K562 (cell line): ENCODE data around the gene ZNF473. TPM values are rescaled to one million over a fixed set of nuclear protein-coding genes. Genes with fewer than 3 reads are reported as not detected.

Source experiments
- ADNP ChIP-seq: fragments of 200-800 bp; sonication (Bioruptor generic); IDR thresholded peaks from 2 replicates; pipeline ENCODE4 v1.6.1; 2016; ENCODE audit warnings: missing genetic modification characterization, missing compliant biosample characterization
- BHLHE40 ChIP-seq: IDR thresholded peaks from 2 replicates; pipeline ENCODE4 v1.6.1; 2011; ENCODE audit warnings: low read length, improper control_type of control experiment
- CBX5 ChIP-seq: IDR thresholded peaks from 2 replicates; pipeline ENCODE4 v1.6.1; 2014; ENCODE audit warnings: low read depth, borderline replicate concordance
- CHD2 ChIP-seq: IDR thresholded peaks from 2 replicates; pipeline ENCODE4 v1.6.1; 2011; ENCODE audit warnings: low read depth, low read length
- E2F3 ChIP-seq: fragments of 250-450 bp; sonication (Bioruptor Pico); IDR thresholded peaks from 2 replicates; pipeline ENCODE4 v1.4.0; 2020; ENCODE audit warnings: mild to moderate bottlenecking
- EP400 ChIP-seq: fragments of 450-650 bp; IDR thresholded peaks from 2 replicates; pipeline ENCODE4 v1.6.1; 2017; ENCODE audit warnings: antibody characterized with exemption, mild to moderate bottlenecking, moderate library complexity
- HLTF ChIP-seq: fragments of 450-650 bp; IDR thresholded peaks from 2 replicates; pipeline ENCODE4 v1.6.1; 2016
- NCOR1 ChIP-seq: fragments of 450-650 bp; IDR thresholded peaks from 2 replicates; pipeline ENCODE4 v1.6.1; 2016; ENCODE audit warnings: mild to moderate bottlenecking, moderate library complexity
- NR4A1 ChIP-seq, 2 experiments: fragments of 250-450 bp in 1 of 2; fragments of 450-650 bp in 1 of 2; sonication (Bioruptor Pico) in 1 of 2; IDR thresholded peaks; 2 replicates each; pipeline versions ENCODE4 v1.4.0 to v1.6.1; 2016 to 2020; ENCODE audit warnings: mild to moderate bottlenecking in 2 of 2, missing compliant biosample characterization in 1 of 2, missing genetic modification characterization in 1 of 2, moderate library complexity in 1 of 2
- PHTF2 ChIP-seq: fragments of 250-450 bp; sonication (Bioruptor Pico); IDR thresholded peaks from 2 replicates; pipeline ENCODE4 v1.5.0; 2021; ENCODE audit warnings: mild to moderate bottlenecking
- POLR2G ChIP-seq: fragments of 200-400 bp; formaldehyde crosslinking; IDR thresholded peaks from 2 replicates; pipeline ENCODE4 v1.6.1; 2017; ENCODE audit warnings: low read depth, mild to moderate bottlenecking, antibody characterized with exemption, low read length, moderate library complexity
- RBM17 ChIP-seq: fragments of 200-400 bp; formaldehyde crosslinking; IDR thresholded peaks from 2 replicates; pipeline ENCODE4 v1.6.1; 2017; ENCODE audit warnings: low read depth, mild to moderate bottlenecking, low read length, borderline replicate concordance
- RERE ChIP-seq: sonication (generic); formaldehyde crosslinking; IDR thresholded peaks from 2 replicates; pipeline ENCODE4 v1.8.0; 2023; ENCODE audit warnings: missing genetic modification reagents, mild to moderate bottlenecking, borderline replicate concordance
- RFX7 ChIP-seq: fragments of 250-450 bp; sonication (Bioruptor Pico); IDR thresholded peaks from 2 replicates; pipeline ENCODE4 v1.5.1; 2021; ENCODE audit warnings: mild to moderate bottlenecking
- SIN3A ChIP-seq, 2 experiments: fragments of 150-350 bp in 1 of 2; IDR thresholded peaks; 2 replicates each; pipeline ENCODE4 v1.6.1; 2011 to 2016; ENCODE audit warnings: borderline replicate concordance in 2 of 2, low read depth in 2 of 2, low read length in 2 of 2, mild to moderate bottlenecking in 2 of 2, moderate library complexity in 2 of 2; ENCODE audit not compliant: control insufficient read depth in 1 of 2
- SMAD4 ChIP-seq: fragments of 250-450 bp; sonication (Bioruptor Pico); conservative IDR thresholded peaks from 2 replicates; pipeline ENCODE4 v1.8.0; 2021; ENCODE audit warnings: inconsistent platforms, mild to moderate bottlenecking, moderate library complexity
- SNIP1 ChIP-seq: fragments of 450-650 bp; IDR thresholded peaks from 2 replicates; pipeline ENCODE4 v1.7.1; 2017; ENCODE audit warnings: low read depth, mild to moderate bottlenecking
- TAF9B ChIP-seq: fragments of 450-650 bp; IDR thresholded peaks from 2 replicates; pipeline ENCODE4 v1.6.1; 2018; ENCODE audit warnings: mild to moderate bottlenecking; ENCODE audit not compliant: partially characterized antibody
- USF2 ChIP-seq: sonication (generic); formaldehyde crosslinking; IDR thresholded peaks from 2 replicates; pipeline ENCODE4 v1.5.0; 2020; ENCODE audit warnings: missing genetic modification reagents
- ZKSCAN1 ChIP-seq: fragments of 150-350 bp; IDR thresholded peaks from 2 replicates; pipeline ENCODE4 v1.6.1; 2016; ENCODE audit warnings: low read depth, low read length
- polyA plus RNA-seq, 8 experiments: library from polyadenylated mRNA; depleted of rRNA in 4 of 8; stranded (reverse) in 5 of 8; unstranded in 3 of 8; fragments of >200 nt; fragmentation: Nextera tagmentation in 2 of 8; fragmentation: Illumina TruSeq in 1 of 8; extraction: Ambion mirVana in 2 of 8; extraction: Trizol in 1 of 8; gene quantifications; 2 replicates each; pipeline versions ENCODE4 v1.2.1 to v1.2.3, GENCODE V29; 2011 to 2014; ENCODE audit warnings: inconsistent platforms in 1 of 8, missing spikeins in 1 of 8
- total RNA-seq, 7 experiments: library from RNA; depleted of rRNA in 6 of 7; stranded (reverse); fragments of >200 nt in 6 of 7; fragmentation: Illumina TruSeq in 2 of 7; extraction: Trizol in 2 of 7; gene quantifications; 2 replicates each; pipeline versions ENCODE4 v1.2.1 to v1.2.3, GENCODE V29; 2011 to 2021; ENCODE audit warnings: low replicate concordance in 1 of 7
- TF ChIP-seq, protein P1 (sequence below): fragments of 450-650 bp; conservative IDR thresholded peaks from 2 replicates; pipeline ENCODE4 v1.6.1; 2016; ENCODE audit warnings: missing genetic modification characterization, low read depth, mild to moderate bottlenecking, control low read depth, missing compliant biosample characterization

Gene ZNF473
- total and polyA plus RNA-seq, 9 of the 15 experiments (the other 6 are each of a cell fraction or from before 2014, with no cell fraction given) = 8.2 to 34.0 (median 28.5) TPM

DNA sequence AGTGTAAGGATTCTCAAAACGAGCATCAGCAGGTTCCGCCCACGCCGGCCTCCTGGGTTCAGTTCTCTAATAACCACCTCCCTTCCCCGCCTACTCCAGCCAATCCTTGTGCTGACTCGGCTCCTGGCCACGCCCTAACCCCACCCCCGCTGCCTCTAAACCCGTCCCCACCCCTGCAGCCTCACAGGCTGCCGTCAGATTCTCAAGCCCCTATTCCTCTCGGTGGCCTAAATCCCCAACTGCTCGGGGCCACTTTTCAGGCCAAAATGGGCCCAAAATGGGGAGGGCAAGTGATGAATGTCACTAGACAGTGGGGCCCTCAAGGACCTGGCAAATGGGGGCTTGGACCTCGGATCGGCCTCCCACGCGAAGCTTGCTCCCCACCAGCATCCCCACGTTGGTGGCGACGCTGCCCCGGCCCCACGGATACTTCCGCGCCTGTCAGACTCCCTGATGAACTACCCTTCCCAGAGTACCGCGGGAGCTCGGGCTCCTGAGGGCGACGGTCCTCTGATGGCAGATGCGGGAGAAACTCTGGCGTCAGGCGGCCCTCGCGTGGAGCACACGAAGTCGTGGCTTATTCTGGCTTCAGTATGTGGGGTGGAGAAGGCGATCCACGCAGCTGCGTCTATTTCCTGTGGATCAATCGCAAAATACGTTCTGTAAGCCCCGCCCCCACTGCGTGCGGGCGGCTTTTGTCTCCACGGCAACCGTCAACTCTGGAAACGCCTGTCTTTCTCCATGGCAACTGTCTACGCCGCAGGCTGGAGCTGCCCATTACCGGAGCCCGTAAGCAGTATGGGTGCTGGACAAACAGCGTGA is 24.8 kb downstream of the ZNF473 start (continued):
- TF ChIP-seq NR4A1 (CRISPR knock-in tag; IDR thresholded peaks at IDR 0.05) (no peak), NR4A1 (tag; IDR thresholded peaks at IDR 0.05) (no peak), ADNP (tag) (no peak), USF2 (CRISPR knock-in tag) (no peak), RERE (CRISPR knock-in tag) (no peak), TAF9B (no peak), RBM17 (no peak), CHD2 (no peak), EP400 (no peak), BHLHE40 (peak; percentile 11; the same call in 1 of the 2 replicates), E2F3 (CRISPR knock-in tag) (no peak), PHTF2 (CRISPR knock-in tag) (no peak), POLR2G (peak; percentile 70), NCOR1 (no peak), ZKSCAN1 (no peak), RFX7 (no peak), SMAD4 (CRISPR knock-in tag) (0 out of 2 replicates have a peak, but pooled peaks have one; percentile 19), HLTF (no peak), SIN3A (IDR thresholded peaks at IDR 0.05; ENCODE audit: borderline replicate concordance in 2 of 2, control insufficient read depth in 1 of 2, low read depth in 2 of 2, low read length in 2 of 2) (peak; percentile 84 to 89; a peak in 2 of 4 replicates), CBX5 (no peak), SNIP1 (no peak)
- TF ChIP-seq, protein P1, sequence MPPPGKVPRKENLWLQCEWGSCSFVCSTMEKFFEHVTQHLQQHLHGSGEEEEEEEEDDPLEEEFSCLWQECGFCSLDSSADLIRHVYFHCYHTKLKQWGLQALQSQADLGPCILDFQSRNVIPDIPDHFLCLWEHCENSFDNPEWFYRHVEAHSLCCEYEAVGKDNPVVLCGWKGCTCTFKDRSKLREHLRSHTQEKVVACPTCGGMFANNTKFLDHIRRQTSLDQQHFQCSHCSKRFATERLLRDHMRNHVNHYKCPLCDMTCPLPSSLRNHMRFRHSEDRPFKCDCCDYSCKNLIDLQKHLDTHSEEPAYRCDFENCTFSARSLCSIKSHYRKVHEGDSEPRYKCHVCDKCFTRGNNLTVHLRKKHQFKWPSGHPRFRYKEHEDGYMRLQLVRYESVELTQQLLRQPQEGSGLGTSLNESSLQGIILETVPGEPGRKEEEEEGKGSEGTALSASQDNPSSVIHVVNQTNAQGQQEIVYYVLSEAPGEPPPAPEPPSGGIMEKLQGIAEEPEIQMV (tag) = no peak
